Endothelial cell of umbilical vein (primary cell): ENCODE results near the gene LHPP.

Experiments
- FOS ChIP-seq: IDR thresholded peaks from 2 replicates; pipeline ENCODE4 v1.6.1; 2011; ENCODE audit warnings: mild to moderate bottlenecking, low read length, moderate library complexity, borderline replicate concordance; ENCODE audit not compliant: insufficient read depth
- JUN ChIP-seq: IDR thresholded peaks from 2 replicates; pipeline ENCODE4 v1.6.1; 2011; ENCODE audit warnings: borderline replicate concordance, low read depth; ENCODE audit not compliant: insufficient read length, insufficient read depth
- POLR2A ChIP-seq: IDR thresholded peaks from 2 replicates; pipeline ENCODE4 v1.6.1; 2012; ENCODE audit warnings: low read depth, mild to moderate bottlenecking, control low read depth, low read length
- TF ChIP-seq, protein P1 (sequence below), 2 donors: IDR thresholded peaks; 1 replicate in 1 of 2; 2 replicates in 1 of 2; pipeline ENCODE4 v1.5.1; 2011; ENCODE audit warnings: low read length in 2 of 2, mild to moderate bottlenecking in 2 of 2, moderate library complexity in 2 of 2, control low read depth in 1 of 2, inconsistent platforms in 1 of 2, low read depth in 1 of 2; ENCODE audit not compliant: insufficient read depth in 1 of 2; ENCODE audit errors: extremely low read depth in 1 of 2

DNA sequence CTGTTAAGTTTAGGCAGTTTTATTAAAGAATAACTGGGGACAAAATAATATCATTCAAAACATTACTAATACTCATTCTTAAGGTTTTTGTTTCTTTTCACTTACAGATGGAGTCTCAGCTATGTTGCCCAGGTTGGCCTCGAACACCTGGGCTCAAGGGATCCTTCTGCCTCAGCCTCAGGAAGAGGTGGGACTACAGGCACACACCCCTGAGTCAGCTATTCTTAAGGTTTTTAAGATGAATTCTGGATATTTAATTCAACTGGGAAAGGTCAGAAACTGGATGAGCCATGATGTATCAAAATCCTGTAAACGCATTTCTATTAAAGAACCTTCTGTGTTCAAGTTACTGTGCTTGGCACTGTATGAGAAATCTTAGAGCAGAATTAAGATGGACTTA, 46.4 kb upstream of the LHPP start:
- TF ChIP-seq, protein P1, sequence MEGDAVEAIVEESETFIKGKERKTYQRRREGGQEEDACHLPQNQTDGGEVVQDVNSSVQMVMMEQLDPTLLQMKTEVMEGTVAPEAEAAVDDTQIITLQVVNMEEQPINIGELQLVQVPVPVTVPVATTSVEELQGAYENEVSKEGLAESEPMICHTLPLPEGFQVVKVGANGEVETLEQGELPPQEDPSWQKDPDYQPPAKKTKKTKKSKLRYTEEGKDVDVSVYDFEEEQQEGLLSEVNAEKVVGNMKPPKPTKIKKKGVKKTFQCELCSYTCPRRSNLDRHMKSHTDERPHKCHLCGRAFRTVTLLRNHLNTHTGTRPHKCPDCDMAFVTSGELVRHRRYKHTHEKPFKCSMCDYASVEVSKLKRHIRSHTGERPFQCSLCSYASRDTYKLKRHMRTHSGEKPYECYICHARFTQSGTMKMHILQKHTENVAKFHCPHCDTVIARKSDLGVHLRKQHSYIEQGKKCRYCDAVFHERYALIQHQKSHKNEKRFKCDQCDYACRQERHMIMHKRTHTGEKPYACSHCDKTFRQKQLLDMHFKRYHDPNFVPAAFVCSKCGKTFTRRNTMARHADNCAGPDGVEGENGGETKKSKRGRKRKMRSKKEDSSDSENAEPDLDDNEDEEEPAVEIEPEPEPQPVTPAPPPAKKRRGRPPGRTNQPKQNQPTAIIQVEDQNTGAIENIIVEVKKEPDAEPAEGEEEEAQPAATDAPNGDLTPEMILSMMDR (IDR thresholded peaks at IDR 0.05; ENCODE audit: extremely low read depth in 1 of 2, insufficient read depth in 1 of 2, low read depth in 1 of 2, low read length in 2 of 2), result no peak
- no peak for TF ChIP-seq POLR2A
- TF ChIP-seq JUN, result no peak
- TF ChIP-seq FOS, result no peak
